Smooth muscle cell (in vitro differentiated cells): Measurements from ENCODE around the gene NRIP1. TPM values are rescaled to one million over a fixed set of nuclear protein-coding genes. Genes with fewer than 3 reads are reported as not detected.
"Not testable (repeated sequence)": the region's sequence is repeated elsewhere in the genome, so short reads cannot be mapped to it uniquely, and the experiment has no call there.

Source experiments
- DNase-seq: peaks from one replicate; lab custom pipeline; 2025; ENCODE audit not compliant: unreplicated experiment; lab: John Stamatoyannopoulos, UW
- H2AFZ ChIP-seq: fragments of 200-600 bp; sonication (generic); 2 replicates; pipeline ENCODE4 v1.6.0; 2016; ENCODE audit warnings: antibody characterized with exemption, low read depth, mild to moderate bottlenecking
- H3F3A ChIP-seq: fragments of 200-600 bp; sonication (generic); 2 replicates; pipeline ENCODE4 v1.6.0; 2017; ENCODE audit warnings: antibody characterized with exemption, low read depth
- H3K27ac ChIP-seq: fragments of 200-600 bp; sonication (generic); 2 replicates; pipeline ENCODE4 v1.5.1; 2016; ENCODE audit warnings: low read depth, mild to moderate bottlenecking
- H3K27me3 ChIP-seq: fragments of 200-600 bp; sonication (generic); 2 replicates; pipeline ENCODE4 v1.6.1; 2016; ENCODE audit warnings: low read depth, mild to moderate bottlenecking
- H3K36me3 ChIP-seq: fragments of 200-600 bp; sonication (generic); 2 replicates; pipeline ENCODE4 v1.5.1; 2016; ENCODE audit warnings: low read depth
- H3K4me1 ChIP-seq: fragments of 200-600 bp; sonication (generic); 2 replicates; pipeline ENCODE4 v1.5.1; 2016; ENCODE audit warnings: low read depth
- H3K4me2 ChIP-seq: fragments of 200-600 bp; sonication (generic); 2 replicates; pipeline ENCODE4 v1.6.0; 2016; ENCODE audit warnings: mild to moderate bottlenecking
- H3K4me3 ChIP-seq: fragments of 200-600 bp; sonication (generic); 2 replicates; pipeline ENCODE4 v1.5.1; 2016; ENCODE audit warnings: mild to moderate bottlenecking
- H3K79me2 ChIP-seq: fragments of 200-600 bp; sonication (generic); 2 replicates; pipeline ENCODE4 v1.6.0; 2016; ENCODE audit warnings: low read depth, mild to moderate bottlenecking
- H3K9ac ChIP-seq: fragments of 200-600 bp; sonication (generic); 2 replicates; pipeline ENCODE4 v1.6.0; 2016; ENCODE audit warnings: low read depth
- H3K9me3 ChIP-seq: fragments of 200-600 bp; sonication (generic); replicated peaks from 2 replicates; pipeline ENCODE4 v1.5.1; 2016; ENCODE audit warnings: low read depth
- H4K20me1 ChIP-seq: fragments of 200-600 bp; sonication (generic); 2 replicates; pipeline ENCODE4 v1.6.0; 2016; ENCODE audit warnings: low read depth
- WGBS: methylation state at CpG from one replicate; pipeline ENCODE4 v1.1.7; 2016; ENCODE audit warnings: low lambda C conversion rate; 5-methylcytosine and 5-hydroxymethylcytosine counted together
- polyA plus RNA-seq: library from polyadenylated mRNA; unstranded; fragments of >200 nt; fragmentation: Nextera tagmentation; extraction: Ambion mirVana; gene quantifications from 2 replicates; pipeline ENCODE4 v1.2.1, GENCODE V29; 2016
- total RNA-seq: library from RNA; depleted of rRNA; stranded (reverse); fragments of >200 nt; gene quantifications from 2 replicates; pipeline ENCODE4 v1.2.3, GENCODE V29; 2014
- TF ChIP-seq, protein P1 (sequence below): fragments of 200-600 bp; sonication (generic); IDR thresholded peaks from 2 replicates; pipeline ENCODE4 v1.5.1; 2017; ENCODE audit warnings: borderline replicate concordance, mild to moderate bottlenecking, antibody characterized with exemption; ENCODE audit not compliant: insufficient read depth, poor library complexity, severe bottlenecking

Gene NRIP1
- total and polyA plus RNA-seq, 2 experiments from 2014 or later, result 5.1 to 26.0 TPM

DNA sequence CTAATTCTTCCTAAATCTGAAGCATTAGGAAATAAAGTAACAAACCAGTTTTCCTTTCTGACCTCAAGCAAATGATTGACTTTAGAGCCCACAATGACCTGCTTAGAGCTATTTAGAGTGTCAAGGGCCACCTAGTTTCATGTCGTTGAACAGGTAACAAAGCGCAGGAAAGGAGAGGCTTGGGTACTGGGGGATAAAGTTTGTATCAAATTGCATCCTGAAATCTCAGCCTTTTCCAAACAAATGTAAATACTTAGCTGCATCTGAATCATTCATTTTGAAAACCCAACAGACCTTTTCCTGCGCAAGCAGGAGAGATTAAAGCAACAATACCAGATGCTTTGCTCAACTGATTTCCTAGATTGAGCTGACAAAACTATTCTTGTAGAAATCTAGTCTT is 121.2 kb downstream of the NRIP1 start:
- no peaks in the 10 kb centered on the region for H3K9me3 ChIP-seq
- WGBS, result 97% methylated on average over 3 of the region's 3 CpGs
- no peak overlapping the region for H2AFZ ChIP-seq
- H3K36me3 ChIP-seq, result no peaks in the 10 kb centered on the region
- no peaks in the 10 kb centered on the region for H3K27me3 ChIP-seq
- H3K9ac ChIP-seq, result no peak overlapping the region
- DNase-seq, result no peak
- no peaks in the 10 kb centered on the region for H3K4me1 ChIP-seq
- H3K4me2 ChIP-seq, result no peak overlapping the region
- H3K27ac ChIP-seq, result no peak overlapping the region
- TF ChIP-seq, protein P1, sequence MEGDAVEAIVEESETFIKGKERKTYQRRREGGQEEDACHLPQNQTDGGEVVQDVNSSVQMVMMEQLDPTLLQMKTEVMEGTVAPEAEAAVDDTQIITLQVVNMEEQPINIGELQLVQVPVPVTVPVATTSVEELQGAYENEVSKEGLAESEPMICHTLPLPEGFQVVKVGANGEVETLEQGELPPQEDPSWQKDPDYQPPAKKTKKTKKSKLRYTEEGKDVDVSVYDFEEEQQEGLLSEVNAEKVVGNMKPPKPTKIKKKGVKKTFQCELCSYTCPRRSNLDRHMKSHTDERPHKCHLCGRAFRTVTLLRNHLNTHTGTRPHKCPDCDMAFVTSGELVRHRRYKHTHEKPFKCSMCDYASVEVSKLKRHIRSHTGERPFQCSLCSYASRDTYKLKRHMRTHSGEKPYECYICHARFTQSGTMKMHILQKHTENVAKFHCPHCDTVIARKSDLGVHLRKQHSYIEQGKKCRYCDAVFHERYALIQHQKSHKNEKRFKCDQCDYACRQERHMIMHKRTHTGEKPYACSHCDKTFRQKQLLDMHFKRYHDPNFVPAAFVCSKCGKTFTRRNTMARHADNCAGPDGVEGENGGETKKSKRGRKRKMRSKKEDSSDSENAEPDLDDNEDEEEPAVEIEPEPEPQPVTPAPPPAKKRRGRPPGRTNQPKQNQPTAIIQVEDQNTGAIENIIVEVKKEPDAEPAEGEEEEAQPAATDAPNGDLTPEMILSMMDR, result no peak
- H4K20me1 ChIP-seq, result no peaks in the 10 kb centered on the region
- H3K79me2 ChIP-seq, result no peaks in the 10 kb centered on the region
- H3F3A ChIP-seq, result no peaks in the 10 kb centered on the region
- no peak overlapping the region for H3K4me3 ChIP-seq

DNA sequence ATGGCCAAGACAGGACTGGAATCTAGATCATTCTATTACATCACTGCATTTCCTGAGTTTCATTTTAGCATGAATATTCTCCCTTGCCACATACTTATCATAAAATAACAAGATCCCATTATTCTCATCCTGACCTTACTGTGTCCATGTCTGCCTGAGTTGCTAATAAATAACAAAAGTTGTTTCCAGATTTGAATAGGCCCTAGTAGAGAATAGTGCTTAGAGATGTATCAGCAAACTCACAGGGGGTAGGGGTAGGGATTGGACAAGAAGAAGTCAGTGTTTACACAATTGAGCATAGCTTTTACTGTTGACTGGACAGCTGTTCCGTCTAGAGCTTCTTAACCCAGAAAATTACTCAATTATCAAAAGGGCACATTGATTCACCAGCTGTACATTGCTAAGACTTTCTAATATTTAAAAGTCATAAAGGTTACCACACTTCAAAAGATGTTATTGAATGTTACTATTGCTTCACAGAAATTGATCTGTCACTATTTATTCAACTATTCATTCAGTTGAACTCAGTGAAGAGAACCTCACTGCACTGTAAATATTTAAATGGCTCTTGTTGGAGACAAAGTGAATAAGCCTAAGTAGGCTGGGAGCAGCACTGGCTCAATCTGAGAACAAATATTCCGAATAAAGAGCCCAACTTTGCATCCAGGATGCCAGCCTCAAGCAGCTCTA is 121.9 kb downstream of the NRIP1 start:
- H3K27ac ChIP-seq, result no peak overlapping the region
- no peak for DNase-seq

DNA sequence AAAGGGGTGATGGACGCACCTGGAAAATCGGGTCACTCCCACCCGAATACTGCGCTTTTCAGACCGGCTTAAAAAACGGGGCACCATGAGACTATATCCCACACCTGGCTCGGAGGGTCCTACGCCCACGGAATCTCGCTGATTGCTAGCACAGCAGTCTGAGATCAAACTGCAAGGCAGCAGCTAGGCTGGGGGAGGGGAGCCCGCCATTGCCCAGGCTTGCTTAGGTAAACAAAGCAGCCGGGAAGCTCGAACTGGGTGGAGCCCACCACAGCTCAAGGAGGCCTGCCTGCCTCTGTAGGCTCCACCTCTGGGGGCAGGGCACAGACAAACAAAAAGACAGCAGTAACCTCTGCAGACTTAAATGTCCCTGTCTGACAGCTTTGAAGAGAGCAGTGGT is 137.5 kb downstream of the NRIP1 start:
- H3K4me1 ChIP-seq, H2AFZ ChIP-seq: not testable (repeated sequence)
- 85% methylated on average over 13 of the region's 13 CpGs for WGBS

More for the DNA sequence above, 121.9 kb downstream of the NRIP1 start:
- Histone ChIP-seq H3F3A (no peaks in the 10 kb centered on the region), H3K4me1 (no peaks in the 10 kb centered on the region), H3K9ac (no peak overlapping the region), H3K4me3 (no peak overlapping the region), H2AFZ (no peak overlapping the region), H3K79me2 (no peaks in the 10 kb centered on the region), H3K27me3 (no peaks in the 10 kb centered on the region), H3K36me3 (no peaks in the 10 kb centered on the region), H3K4me2 (no peak overlapping the region), H4K20me1 (no peaks in the 10 kb centered on the region), H3K9me3 (no peaks in the 10 kb centered on the region)
- TF ChIP-seq, protein P1, result no peak
- 69% methylated on average over 2 of the region's 2 CpGs for WGBS

DNA sequence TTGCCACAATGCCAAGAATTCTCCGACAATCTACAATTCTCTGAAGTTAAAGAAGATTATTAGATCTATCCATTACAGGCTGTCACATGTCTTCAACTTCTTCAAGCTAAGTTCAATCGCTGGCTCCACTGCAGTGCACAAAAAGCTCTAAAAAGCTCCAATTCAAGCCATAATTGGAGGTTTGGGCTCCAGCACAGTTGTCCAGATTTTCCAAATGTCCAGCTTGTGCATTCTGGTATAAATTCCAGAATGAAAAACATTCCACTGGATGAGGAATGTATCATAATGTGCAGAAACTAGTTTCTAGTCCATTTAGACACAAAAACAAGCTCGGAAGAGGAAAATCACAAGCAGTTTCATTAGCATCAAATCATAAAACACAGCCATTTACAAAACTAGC is 138.6 kb downstream of the NRIP1 start:
- Histone ChIP-seq H3K36me3 (no peaks in the 10 kb centered on the region), H3K79me2 (no peaks in the 10 kb centered on the region), H3K4me2 (no peak overlapping the region), H3K4me3 (no peak overlapping the region), H2AFZ (no peak overlapping the region), H3K27me3 (no peaks in the 10 kb centered on the region), H3K4me1 (no peaks in the 10 kb centered on the region), H3K9me3 (no peaks in the 10 kb centered on the region), H3K27ac (no peak overlapping the region), H3K9ac (no peak overlapping the region), H4K20me1 (no peaks in the 10 kb centered on the region), H3F3A (no peaks in the 10 kb centered on the region)
- DNase-seq, result no peak
- 74% methylated on average over 3 of the region's 3 CpGs for WGBS
- TF ChIP-seq, protein P1, result no peak

More for the DNA sequence above, 137.5 kb downstream of the NRIP1 start:
- H3F3A ChIP-seq, H3K4me2 ChIP-seq, DNase-seq, H3K79me2 ChIP-seq, H4K20me1 ChIP-seq, H3K36me3 ChIP-seq, H3K27me3 ChIP-seq, H3K4me3 ChIP-seq, H3K27ac ChIP-seq, H3K9ac ChIP-seq, H3K9me3 ChIP-seq: not testable (repeated sequence)
